ENCODE data around the gene CCNB3.

DNA sequence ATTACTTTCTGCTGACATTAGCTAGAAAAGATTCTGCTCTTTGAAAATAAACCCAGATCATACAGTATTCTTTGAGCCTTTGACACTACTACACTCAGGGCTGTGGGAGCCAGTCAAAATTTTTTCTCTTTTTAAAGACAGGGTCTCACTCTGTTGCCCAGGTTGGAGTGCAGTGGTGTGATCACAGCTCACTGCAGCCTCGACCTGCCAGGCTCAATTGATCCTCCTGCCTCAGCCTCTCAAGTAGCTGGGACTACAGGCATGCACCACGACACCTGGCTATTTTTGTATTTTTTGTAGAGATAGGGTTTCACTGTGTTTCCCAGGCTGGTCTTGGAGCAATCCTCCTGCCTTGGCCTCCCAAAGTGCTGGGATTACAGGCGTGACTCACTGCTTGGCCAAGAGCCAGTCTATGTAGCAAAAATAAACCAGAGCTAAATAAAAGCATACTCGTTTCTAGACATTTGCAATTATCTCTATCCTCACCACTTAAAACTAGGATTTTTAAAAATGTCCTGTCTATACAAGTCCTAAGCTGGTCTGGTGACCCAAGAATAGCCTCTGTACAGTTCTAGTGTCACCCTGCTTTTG is 46.9 kb upstream of the CCNB3 start:
- TF ChIP-seq CTCF (IDR thresholded peaks at IDR 0.05) = no peak
- TF ChIP-seq REST (IDR thresholded peaks at IDR 0.05; ENCODE audit: insufficient read depth in 1 of 2, low read depth in 2 of 2, low read length in 1 of 2) = no peak

Measured in Panc1 (cell line).